ENCODE results near the gene CIDEA.
"Not testable (repeated sequence)": the region's sequence is repeated elsewhere in the genome, so short reads cannot be mapped to it uniquely, and the experiment has no call there.

Gene CIDEA

GRCh38 chr18:12254136-12254819, at the start of gene CIDEA:
TSS of gene CIDEA (plus strand) at chr18:12254361. CDS start at chr18:12254384, 23 bp downstream.
- DNase-seq, result no peak

- DNase-seq, result peak; percentile 9
Observed at GRCh38 chr18:12208296-12209153, 45.6 kb upstream of the CIDEA start.

GRCh38 chr18:12212308-12212707, 41.9 kb upstream of the CIDEA start:
- not testable (repeated sequence) for DNase-seq

- not testable (repeated sequence) for DNase-seq
Observed at GRCh38 chr18:12214296-12215005, 39.7 kb upstream of the CIDEA start.

GRCh38 chr18:12216471-12216870, 37.7 kb upstream of the CIDEA start:
- DNase-seq, result not testable (repeated sequence)

- DNase-seq, result not testable (repeated sequence)
Observed at GRCh38 chr18:12218603-12219002, 35.6 kb upstream of the CIDEA start.

- not testable (repeated sequence) for DNase-seq
Observed at GRCh38 chr18:12222041-12222440, 32.1 kb upstream of the CIDEA start.

GRCh38 chr18:12223326-12223725, 30.8 kb upstream of the CIDEA start:
- DNase-seq, result not testable (repeated sequence)

GRCh38 chr18:12226807-12227206, 27.4 kb upstream of the CIDEA start:
- DNase-seq, result not testable (repeated sequence)

- DNase-seq, result not testable (repeated sequence)
Observed at GRCh38 chr18:12227399-12228186, 26.6 kb upstream of the CIDEA start.

- not testable (repeated sequence) for DNase-seq
Observed at GRCh38 chr18:12228308-12228707, 25.9 kb upstream of the CIDEA start.

- not testable (repeated sequence) for DNase-seq
Observed at GRCh38 chr18:12230561-12230960, 23.6 kb upstream of the CIDEA start.

GRCh38 chr18:12231040-12231882, 22.9 kb upstream of the CIDEA start:
- no peak for DNase-seq

GRCh38 chr18:12231986-12232385, 22.2 kb upstream of the CIDEA start:
- DNase-seq, result no peak

GRCh38 chr18:12233378-12233777, 20.8 kb upstream of the CIDEA start:
- DNase-seq, result peak; percentile 35

GRCh38 chr18:12234451-12235190, 19.5 kb upstream of the CIDEA start:
- no peak for DNase-seq

- no peak for DNase-seq
Observed at GRCh38 chr18:12236141-12236540, 18.0 kb upstream of the CIDEA start.

GRCh38 chr18:12236934-12237832, 17.0 kb upstream of the CIDEA start:
- peak; percentile 82 for DNase-seq

GRCh38 chr18:12238826-12239225, 15.3 kb upstream of the CIDEA start:
- DNase-seq, result peak; percentile 47

GRCh38 chr18:12239431-12239830, 14.7 kb upstream of the CIDEA start:
- no peak for DNase-seq

Measured in OCI-M1 (cell line).